Measurements from ENCODE around the gene KRTAP4-11.
"Not testable (repeated sequence)": the region's sequence is repeated elsewhere in the genome, so short reads cannot be mapped to it uniquely, and the experiment has no call there.

KRTAP4-11 gene

DNA sequence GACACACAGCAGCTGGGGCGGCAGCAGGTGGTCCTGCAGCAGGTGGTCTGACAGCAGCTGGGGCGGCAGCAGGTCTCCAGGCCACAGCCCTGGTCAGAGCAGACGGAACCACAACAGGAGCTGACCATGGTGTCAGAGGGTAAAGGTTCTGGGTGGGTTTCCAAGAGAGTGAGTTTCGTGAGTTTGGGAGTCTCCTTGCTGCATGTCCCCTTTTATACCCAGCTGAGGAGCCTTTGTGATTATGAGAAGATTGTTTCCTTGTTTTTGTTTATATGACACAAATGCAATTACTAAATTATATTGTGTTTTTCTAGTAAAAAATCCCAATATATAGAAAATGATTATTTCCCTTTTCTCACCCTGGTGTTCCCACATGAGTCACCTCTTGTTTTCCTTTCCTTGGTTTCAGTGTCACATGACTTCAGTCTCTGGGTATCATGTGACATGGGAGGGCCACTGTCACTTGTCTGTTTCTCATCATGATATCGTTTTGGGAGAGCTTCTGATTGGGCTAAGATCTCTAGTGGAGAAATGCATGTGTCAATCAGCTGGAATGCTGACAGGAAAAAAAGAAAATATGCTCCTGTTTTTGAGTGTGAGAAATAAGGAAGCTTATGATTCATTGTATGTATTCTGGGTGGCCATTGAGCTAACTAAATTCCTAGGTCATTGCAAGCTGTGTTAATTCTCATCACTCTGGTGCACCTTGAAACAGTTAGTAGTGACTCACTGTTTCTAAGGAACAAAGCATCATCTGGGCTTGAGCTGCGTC is 22.4 kb upstream of the KRTAP4-11 start, which contains the start of gene KRTAP4-6:
TSS of gene KRTAP4-6 (minus strand) at position 185 of the 772 bp plus-strand sequence. CDS start at position 128, 57 bp downstream.
- Mint-ChIP-seq H3K4me3 (no peak within 1 kb of the TSS), H3K27me3 (peaks cover 0 to 4% of the 10 kb centered on the region in 2 donors), H3K27ac (no peak within 1 kb of the TSS), H3K9me3 (peaks cover 28 to 43% of the 10 kb centered on the region in 2 donors), H3K36me3 (peaks cover 19 to 52% of the 10 kb centered on the region in 2 donors), H3K4me1 (peaks cover 0 to 8% of the 10 kb centered on the region in 2 donors)
- DNase-seq (no peak), ATAC-seq (replicated peaks) (peak in 1 of 2 donors; percentile 54)

DNA sequence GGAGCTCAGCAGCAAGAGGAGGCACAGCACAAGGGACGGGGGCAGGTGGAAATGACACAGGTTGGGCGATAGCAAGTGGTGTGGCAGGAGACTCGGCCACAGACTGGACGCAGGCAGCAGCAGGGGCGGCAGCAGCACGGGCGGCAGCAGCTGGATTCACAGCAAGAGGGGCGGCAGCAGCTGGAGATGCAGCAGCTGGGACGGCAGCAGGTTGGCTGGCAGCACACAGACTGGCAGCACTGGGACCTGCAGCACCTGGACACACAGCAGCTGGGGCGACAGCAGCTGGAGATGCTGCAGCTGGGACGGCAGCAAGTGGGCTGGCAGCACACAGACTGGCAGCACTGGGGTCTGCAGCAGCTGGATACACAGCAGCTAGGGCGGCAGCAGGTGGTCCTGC is 21.7 kb upstream of the KRTAP4-11 start:
- H3K4me3 Mint-ChIP-seq; H3K27ac Mint-ChIP-seq; ATAC-seq (replicated peaks); DNase-seq; H3K4me1 Mint-ChIP-seq; H3K27me3 Mint-ChIP-seq: not testable (repeated sequence)
- H3K9me3 Mint-ChIP-seq, result peaks cover 28 to 43% of the 10 kb centered on the region in 2 donors
- peaks cover 16 to 52% of the 10 kb centered on the region in 2 donors for H3K36me3 Mint-ChIP-seq

DNA sequence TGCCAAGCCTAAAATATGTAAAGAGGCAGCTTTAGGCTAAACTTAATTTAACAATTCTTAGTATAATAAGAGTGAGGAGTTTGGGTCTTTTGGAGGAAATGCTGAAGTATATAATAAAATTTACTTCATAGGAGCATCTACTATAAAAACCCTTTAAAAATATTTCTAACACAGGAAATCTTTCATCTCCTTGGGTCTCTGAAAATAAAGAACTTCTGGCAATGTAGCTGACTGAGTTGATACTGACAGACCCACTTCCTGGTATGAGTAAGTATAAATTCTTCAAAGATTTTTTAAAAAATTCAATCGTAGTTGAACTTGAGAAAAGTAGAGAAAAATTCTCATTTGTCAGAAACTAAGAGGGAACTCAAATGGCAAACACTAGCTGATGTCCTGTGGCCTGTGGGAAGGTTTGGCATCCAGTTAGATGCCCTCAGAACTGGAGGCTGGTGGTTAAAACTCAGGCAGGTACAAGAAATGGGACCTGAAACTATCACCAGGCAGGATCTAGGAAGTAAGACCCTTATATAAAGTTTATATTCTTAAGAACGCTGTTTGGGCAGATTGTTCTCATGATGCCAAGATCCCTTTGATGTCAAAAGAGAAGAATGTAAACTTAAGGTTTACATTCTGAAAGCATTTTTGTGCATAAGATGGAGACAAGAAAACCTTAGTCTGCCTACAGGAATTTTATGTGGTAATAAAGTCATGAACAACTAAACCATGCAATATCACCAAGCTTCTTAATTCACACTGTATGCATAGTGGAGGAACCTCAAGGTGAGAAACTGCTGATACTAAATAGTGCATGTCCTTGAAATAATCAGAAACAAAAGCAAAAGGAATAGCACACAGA is 15.9 kb upstream of the KRTAP4-11 start:
- H3K4me3 Mint-ChIP-seq, result no peak overlapping the region
- DNase-seq (no peak), ATAC-seq (replicated peaks) (no peak)
- no peaks in the 10 kb centered on the region for H3K27me3 Mint-ChIP-seq
- H3K4me1 Mint-ChIP-seq, result peaks cover 14 to 27% of the 10 kb centered on the region in 2 donors
- H3K9me3 Mint-ChIP-seq, result peaks cover 7 to 14% of the 10 kb centered on the region in 2 donors
- H3K27ac Mint-ChIP-seq, result peak overlapping the region; percentile 69
- H3K36me3 Mint-ChIP-seq, result peaks cover 0 to 14% of the 10 kb centered on the region in 2 donors

DNA sequence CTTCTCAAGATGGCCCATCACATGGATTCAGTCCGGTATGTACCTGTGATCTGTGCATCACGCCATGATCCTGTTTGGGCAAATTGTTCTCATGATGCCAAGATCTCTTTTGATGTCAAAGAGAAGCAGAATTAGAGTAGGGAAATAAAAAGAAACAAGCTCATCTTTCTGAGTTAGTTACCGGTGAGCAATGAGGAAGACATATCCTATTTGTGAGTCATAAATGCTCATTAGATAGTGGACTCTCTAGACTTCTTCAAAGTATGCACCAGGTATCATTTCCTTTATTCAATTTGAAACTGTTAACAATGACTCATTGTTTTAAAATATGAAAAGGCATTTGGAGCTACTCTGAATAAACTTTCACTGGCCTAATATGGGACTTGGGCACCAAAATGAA is 13.8 kb upstream of the KRTAP4-11 start:
- peaks cover 2 to 5% of the 10 kb centered on the region in 2 donors for H3K9me3 Mint-ChIP-seq
- H3K27ac Mint-ChIP-seq, result peak overlapping the region; percentile 48
- H3K36me3 Mint-ChIP-seq, result peaks cover 0 to 1% of the 10 kb centered on the region in 2 donors
- DNase-seq, result no peak
- H3K27me3 Mint-ChIP-seq, result no peaks in the 10 kb centered on the region
- H3K4me1 Mint-ChIP-seq, result peaks cover 20 to 32% of the 10 kb centered on the region in 2 donors
- peak; percentile 99 to 100 for ATAC-seq (replicated peaks)
- H3K4me3 Mint-ChIP-seq, result peak overlapping the region in 1 of 2 donors; percentile 7

DNA sequence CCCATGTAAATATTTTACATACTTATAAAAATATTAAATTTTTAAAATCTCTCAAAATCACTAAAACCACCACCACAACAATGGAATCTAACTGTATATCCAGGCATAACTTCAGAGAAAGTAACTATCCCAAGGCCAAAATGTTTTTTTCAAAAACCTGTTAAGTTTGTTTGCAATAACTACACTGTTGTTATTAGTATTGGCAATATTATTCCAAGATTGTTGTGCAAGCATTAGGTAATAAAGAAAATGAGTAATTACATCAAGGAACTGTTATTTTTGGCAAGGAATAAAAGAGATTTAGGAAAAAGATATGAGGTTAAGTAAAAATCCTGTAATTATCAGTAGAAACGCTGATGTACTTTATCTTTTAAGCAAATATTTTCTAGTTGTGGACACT is 9.2 kb upstream of the KRTAP4-11 start:
- Mint-ChIP-seq H3K4me3 (no peak overlapping the region), H3K27ac (no peak overlapping the region), H3K36me3 (peaks cover 0 to 8% of the 10 kb centered on the region in 2 donors), H3K4me1 (peaks cover 33 to 53% of the 10 kb centered on the region in 2 donors), H3K27me3 (no peaks in the 10 kb centered on the region), H3K9me3 (peaks cover 2 to 5% of the 10 kb centered on the region in 2 donors)
- no peak for DNase-seq
- no peak for ATAC-seq (replicated peaks)

DNA sequence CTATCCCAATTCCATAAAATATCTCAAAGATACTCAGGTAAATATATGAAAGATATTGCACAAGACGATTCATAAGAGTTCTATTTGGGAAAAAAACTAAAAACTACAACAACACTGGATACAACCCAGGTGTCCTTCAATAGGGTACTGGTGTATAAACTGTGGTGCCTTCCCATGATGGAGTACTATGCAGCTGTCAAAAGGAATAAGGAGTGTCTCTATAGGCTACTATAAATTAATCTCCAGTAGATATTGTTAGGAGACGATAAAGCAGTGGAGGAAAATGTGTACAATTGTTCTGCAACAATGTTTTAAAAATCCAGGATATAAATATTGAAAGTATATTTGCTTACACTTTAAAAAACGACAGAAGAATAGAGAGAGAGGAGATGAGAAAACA is 8.2 kb upstream of the KRTAP4-11 start:
- H3K27ac Mint-ChIP-seq, result no peak overlapping the region

DNA sequence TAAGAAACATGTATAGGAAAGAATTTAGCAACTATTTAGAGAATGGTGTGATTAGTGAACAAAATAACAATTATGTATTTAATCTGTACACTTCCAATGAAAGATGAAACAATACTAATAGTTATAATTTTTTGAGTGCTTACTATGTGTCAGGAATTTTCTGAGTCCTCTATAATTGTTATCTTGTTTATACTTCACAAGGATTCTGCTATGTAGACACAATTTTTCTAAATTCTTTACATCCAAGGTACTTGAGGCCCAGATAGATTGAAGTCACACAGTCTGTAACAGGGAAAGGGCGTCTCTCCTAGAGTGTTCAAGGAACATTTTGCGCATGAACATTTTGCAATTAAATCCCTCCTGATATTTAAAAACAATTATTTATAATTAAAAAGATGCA is 6.9 kb upstream of the KRTAP4-11 start:
- ATAC-seq (replicated peaks) (no peak), DNase-seq (no peak)
- H3K27ac Mint-ChIP-seq, result no peak overlapping the region
- no peak overlapping the region for H3K4me3 Mint-ChIP-seq
- no peaks in the 10 kb centered on the region for H3K27me3 Mint-ChIP-seq
- H3K36me3 Mint-ChIP-seq, result peaks cover 0 to 9% of the 10 kb centered on the region in 2 donors
- H3K4me1 Mint-ChIP-seq, result peaks cover 26 to 41% of the 10 kb centered on the region in 2 donors
- H3K9me3 Mint-ChIP-seq, result peaks cover 3 to 7% of the 10 kb centered on the region in 2 donors

More for the DNA sequence above, 8.2 kb upstream of the KRTAP4-11 start:
- Mint-ChIP-seq H3K36me3 (peaks cover 0 to 9% of the 10 kb centered on the region in 2 donors), H3K4me3 (no peak overlapping the region), H3K27me3 (no peaks in the 10 kb centered on the region), H3K9me3 (peaks cover 3 to 7% of the 10 kb centered on the region in 2 donors), H3K4me1 (peaks cover 27 to 43% of the 10 kb centered on the region in 2 donors)
- ATAC-seq (replicated peaks), result no peak
- DNase-seq, result no peak

DNA sequence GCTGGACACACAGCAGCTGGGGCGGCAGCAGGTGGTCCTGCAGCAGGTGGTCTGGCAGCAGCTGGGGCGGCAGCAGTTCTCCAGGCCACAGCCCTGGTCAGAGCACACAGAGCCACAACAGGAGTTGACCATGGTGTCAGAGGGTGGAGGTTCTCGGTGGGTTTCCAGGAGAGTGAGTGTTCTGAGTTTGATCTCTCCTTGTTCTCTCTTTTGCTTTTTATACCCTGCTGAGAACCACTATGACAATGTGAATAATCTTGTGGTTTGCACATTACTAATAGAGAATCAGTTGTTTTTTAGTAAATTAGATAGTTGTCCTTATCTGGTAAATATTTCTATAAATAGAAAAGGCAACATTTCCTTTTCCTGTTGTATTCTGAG is 5.8 kb upstream of the KRTAP4-11 start, which contains the start of gene KRTAP4-12:
TSS of gene KRTAP4-12 (minus strand) at position 192 of the 381 bp plus-strand sequence. CDS start at position 132, 60 bp downstream.
- H3K4me1 Mint-ChIP-seq, result peaks cover 29 to 46% of the 10 kb centered on the region in 2 donors
- peak; percentile 27 to 43 for ATAC-seq (replicated peaks)
- DNase-seq, H3K36me3 Mint-ChIP-seq, H3K9me3 Mint-ChIP-seq, H3K27me3 Mint-ChIP-seq: not testable (repeated sequence)
- peak within 1 kb of the TSS; percentile 76 for H3K27ac Mint-ChIP-seq
- peak within 1 kb of the TSS; percentile 17 to 55 for H3K4me3 Mint-ChIP-seq

DNA sequence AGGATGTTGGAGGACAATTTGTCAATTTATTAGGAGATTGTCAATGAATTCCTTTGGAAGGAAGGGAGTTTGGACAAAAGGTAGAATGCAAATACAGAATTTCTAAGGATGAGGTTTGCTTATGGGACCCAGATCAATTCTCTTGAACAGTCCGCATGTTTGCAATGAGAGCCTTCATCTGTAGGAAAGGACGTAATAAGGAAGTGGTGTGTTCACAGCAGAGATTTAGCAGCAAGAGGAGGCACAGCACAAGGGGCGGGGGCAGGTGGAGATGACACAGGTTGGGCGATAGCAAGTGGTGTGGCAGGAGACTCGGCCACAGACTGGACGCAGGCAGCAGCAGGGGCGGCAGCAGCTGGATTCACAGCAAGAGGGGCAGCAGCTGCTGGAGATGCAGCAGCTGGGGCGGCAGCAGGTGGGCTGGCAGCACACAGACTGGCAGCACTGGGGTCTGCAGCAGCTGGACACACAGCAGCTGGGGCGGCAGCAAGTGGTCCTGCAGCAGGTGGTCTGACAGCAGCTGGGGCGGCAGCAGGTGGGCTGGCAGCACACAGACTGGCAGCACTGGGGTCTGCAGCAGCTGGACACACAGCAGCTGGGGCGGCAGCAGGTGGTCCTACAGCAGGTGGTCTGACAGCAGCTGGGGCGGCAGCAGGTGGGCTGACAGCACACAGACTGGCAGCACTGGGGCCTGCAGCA is 5.3 kb upstream of the KRTAP4-11 start:
- peaks cover 28 to 51% of the 10 kb centered on the region in 2 donors for H3K4me1 Mint-ChIP-seq
- H3K27me3 Mint-ChIP-seq, H3K36me3 Mint-ChIP-seq, DNase-seq, H3K9me3 Mint-ChIP-seq: not testable (repeated sequence)
- ATAC-seq (replicated peaks), result peak in 1 of 2 donors; percentile 46
- peak overlapping the region; percentile 76 for H3K27ac Mint-ChIP-seq
- peak overlapping the region; percentile 12 to 55 for H3K4me3 Mint-ChIP-seq

DNA sequence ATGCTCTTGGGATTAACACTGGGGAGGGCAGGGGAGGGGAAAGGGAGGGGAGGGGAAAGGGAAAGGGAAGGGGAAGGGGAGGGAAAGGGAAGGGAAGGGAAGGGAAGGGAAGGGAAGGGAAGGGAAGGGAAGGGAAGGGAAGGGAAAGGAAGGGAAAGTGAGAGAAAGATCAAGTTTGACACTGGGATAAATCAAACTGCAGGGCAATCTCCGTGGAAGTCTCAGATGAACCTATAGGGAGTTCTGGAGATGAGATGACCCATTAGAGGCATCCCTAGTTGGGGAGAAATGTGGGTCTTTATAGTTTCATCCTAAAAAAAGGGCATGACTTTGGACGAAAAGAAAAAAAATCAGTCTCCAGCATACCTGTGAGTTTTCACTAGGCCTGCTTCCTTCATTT is 3.6 kb upstream of the KRTAP4-11 start:
- H3K27me3 Mint-ChIP-seq, result no peaks in the 10 kb centered on the region
- H3K27ac Mint-ChIP-seq, result no peak overlapping the region
- peaks cover 34 to 63% of the 10 kb centered on the region in 2 donors for H3K4me1 Mint-ChIP-seq
- ATAC-seq (replicated peaks) (no peak), DNase-seq (no peak)
- H3K36me3 Mint-ChIP-seq, result peaks cover 0 to 9% of the 10 kb centered on the region in 2 donors
- peaks cover 3 to 7% of the 10 kb centered on the region in 2 donors for H3K9me3 Mint-ChIP-seq
- no peak overlapping the region for H3K4me3 Mint-ChIP-seq

DNA sequence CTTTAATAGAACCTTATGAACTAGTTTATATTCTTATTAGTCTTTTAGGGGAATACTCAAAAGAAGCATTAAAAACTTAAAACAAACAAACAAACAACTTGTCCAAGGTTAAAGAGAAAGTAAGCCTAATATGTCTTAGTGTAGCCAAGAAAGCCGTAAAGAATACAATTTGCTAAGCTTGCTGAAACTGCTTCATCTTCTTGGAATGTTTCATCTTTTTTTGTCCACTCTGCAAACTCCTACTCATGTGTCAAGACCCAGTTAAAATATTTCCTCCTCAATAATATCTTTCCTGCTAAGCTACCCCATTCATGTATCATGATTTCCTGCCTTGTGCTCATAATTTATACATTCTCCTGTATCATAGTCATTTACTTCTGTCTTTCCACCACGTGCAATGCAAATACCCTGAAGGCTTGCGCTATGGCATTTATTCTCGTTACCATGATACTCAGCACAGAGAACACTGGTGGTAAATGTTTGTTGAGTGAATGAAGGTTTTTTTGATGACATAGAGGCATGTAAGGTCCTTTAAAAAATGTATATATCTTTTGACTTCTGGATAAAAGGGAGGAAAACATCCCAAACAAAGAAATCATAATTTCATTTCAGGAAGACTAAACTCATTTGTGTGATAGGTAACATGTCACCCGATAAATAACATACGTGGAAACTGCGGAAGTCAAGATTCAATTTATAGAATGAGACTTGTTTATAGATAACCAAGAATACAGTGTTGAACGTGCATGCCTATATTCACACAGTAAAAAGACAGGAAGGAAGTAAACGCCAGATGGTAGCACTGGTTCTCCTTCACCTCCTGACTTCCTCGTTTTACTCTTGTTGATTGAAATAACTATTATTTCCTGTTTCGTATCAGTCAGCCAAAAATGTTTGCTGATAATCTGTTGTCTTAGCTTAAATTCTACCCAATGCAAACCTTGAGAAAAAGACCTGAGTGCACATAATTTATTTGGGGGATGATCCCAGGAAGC is 1.8 kb upstream of the KRTAP4-11 start:
- peaks cover 44 to 74% of the 10 kb centered on the region in 2 donors for H3K4me1 Mint-ChIP-seq
- H3K27ac Mint-ChIP-seq, result peak overlapping the region; percentile 88
- not testable (repeated sequence) for DNase-seq, H3K36me3 Mint-ChIP-seq, H3K9me3 Mint-ChIP-seq, H3K27me3 Mint-ChIP-seq
- peak overlapping the region; percentile 57 to 69 for H3K4me3 Mint-ChIP-seq
- ATAC-seq (replicated peaks), result peak; percentile 75 to 78

DNA sequence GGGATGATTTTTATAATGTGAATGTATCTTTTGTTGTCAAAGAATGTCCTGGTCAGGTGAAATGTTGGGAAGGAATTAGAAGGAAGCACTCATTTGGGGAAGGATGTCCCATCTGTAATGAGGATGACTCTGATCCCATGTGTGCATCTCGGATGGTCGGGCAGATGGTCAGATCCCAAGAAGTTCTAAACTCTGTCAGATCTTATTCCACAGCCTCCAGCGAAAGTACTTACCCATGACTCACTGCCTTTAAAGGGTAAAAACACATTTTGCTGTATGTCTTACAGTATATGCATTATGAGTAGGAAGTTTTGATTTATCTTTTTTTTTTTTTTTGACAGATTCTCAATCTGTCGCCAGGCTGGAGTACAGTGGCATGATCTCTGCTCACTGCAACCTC is 548 bp upstream of the KRTAP4-11 start:
- no peak overlapping the region for H3K27ac Mint-ChIP-seq
- no peak for DNase-seq

DNA sequence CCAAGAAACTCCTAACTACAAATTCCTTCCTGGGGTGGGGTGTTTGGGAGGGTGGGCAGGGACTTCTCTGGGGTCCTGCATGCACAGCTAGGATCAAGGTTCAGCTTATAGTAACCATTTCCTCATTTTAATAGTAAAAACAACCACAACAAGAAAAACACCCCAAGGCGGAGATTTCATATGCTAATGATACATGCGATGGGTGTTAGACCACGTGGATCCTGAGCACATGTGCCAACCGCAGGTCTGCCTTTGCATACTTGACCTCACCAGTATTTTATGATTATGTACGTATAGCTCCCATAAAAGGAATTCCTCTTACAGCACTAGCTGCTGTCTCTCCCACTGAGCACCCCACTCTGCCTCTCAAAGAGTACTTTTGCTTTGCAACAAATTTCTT is 1.9 kb downstream of the KRTAP4-11 start:
- peaks cover 5 to 7% of the 10 kb centered on the region in 2 donors for H3K36me3 Mint-ChIP-seq
- no peaks in the 10 kb centered on the region for H3K27me3 Mint-ChIP-seq
- H3K4me1 Mint-ChIP-seq, result peaks cover 29 to 52% of the 10 kb centered on the region in 2 donors
- peak overlapping the region; percentile 53 for H3K27ac Mint-ChIP-seq
- H3K9me3 Mint-ChIP-seq, result peaks cover 0 to 2% of the 10 kb centered on the region in 2 donors
- ATAC-seq (replicated peaks) (peak; percentile 78 to 85), DNase-seq (peak; percentile 24)
- H3K4me3 Mint-ChIP-seq, result peak overlapping the region in 1 of 2 donors; percentile 28

More for the DNA sequence above, 548 bp upstream of the KRTAP4-11 start:
- H3K9me3 Mint-ChIP-seq, result peaks cover 3 to 4% of the 10 kb centered on the region in 2 donors
- no peak overlapping the region for H3K4me3 Mint-ChIP-seq
- H3K36me3 Mint-ChIP-seq, result peaks cover 0 to 15% of the 10 kb centered on the region in 2 donors
- no peaks in the 10 kb centered on the region for H3K27me3 Mint-ChIP-seq
- peaks cover 37 to 62% of the 10 kb centered on the region in 2 donors for H3K4me1 Mint-ChIP-seq
- ATAC-seq (replicated peaks), result no peak
